CD4-positive, alpha-beta T cell (primary cell): Measurements from ENCODE around the gene TACR1. TPM values are rescaled to one million over a fixed set of nuclear protein-coding genes. Genes with fewer than 3 reads are reported as not detected.

Source experiments
- ATAC-seq: fragments of 200-7000 bp; cut with Tn5 transposase; one replicate; pipeline ENCODE4 v1.10.0; 2022; ENCODE audit warnings: mild to moderate bottlenecking; ENCODE audit not compliant: poor library complexity
- CTCF ChIA-PET: fragments of 350-600 bp; sonication (Branson Sonifier 250); formaldehyde crosslinking; loops from one replicate; lab custom pipeline; 2021; ENCODE audit warnings: antibody characterized with exemption, inconsistent platforms; lab: Charles Lee
- POLR2A ChIA-PET: fragments of 350-600 bp; sonication (Branson Sonifier 250); formaldehyde crosslinking; loops from one replicate; lab custom pipeline; 2021; ENCODE audit warnings: antibody characterized with exemption, inconsistent platforms; lab: Charles Lee
- DNase-seq, 14 experiments: peaks; one replicate each; pipeline ENCODE4 v3.0.0-alpha.2; 2013 to 2020; ENCODE audit warnings: mixed read lengths in 2 of 14
- H3K27ac ChIP-seq, 2 donors: one replicate each; pipeline versions ENCODE4 v1.5.1 to v1.7.0; 2013; ENCODE audit warnings: low read length in 2 of 2, low read depth in 1 of 2, mild to moderate bottlenecking in 1 of 2
- H3K27me3 ChIP-seq, 2 experiments: 1 replicate in 1 of 2; 2 replicates in 1 of 2; pipeline versions ENCODE4 v1.6.1 to v1.7.0; 2013; ENCODE audit warnings: low read length in 2 of 2, control low read depth in 1 of 2, mild to moderate bottlenecking in 1 of 2, moderate library complexity in 1 of 2; ENCODE audit not compliant: insufficient read depth in 2 of 2, control insufficient read depth in 1 of 2
- H3K36me3 ChIP-seq: one replicate; pipeline ENCODE4 v1.6.1; 2013; ENCODE audit warnings: low read length, control low read depth; ENCODE audit not compliant: insufficient read depth
- H3K4me1 ChIP-seq: one replicate; pipeline ENCODE4 v1.6.1; 2013; ENCODE audit warnings: low read length, control low read depth; ENCODE audit not compliant: insufficient read depth
- H3K4me3 ChIP-seq: one replicate; pipeline ENCODE4 v1.5.1; 2013; ENCODE audit warnings: mild to moderate bottlenecking, low read length, moderate library complexity
- H3K9me3 ChIP-seq, 2 experiments: 1 replicate in 1 of 2; 2 replicates in 1 of 2; pipeline versions ENCODE4 v1.6.1 to v1.7.0; 2013; ENCODE audit warnings: low read length in 2 of 2, mild to moderate bottlenecking in 2 of 2, control low read depth in 1 of 2, moderate library complexity in 1 of 2; ENCODE audit not compliant: control insufficient read depth in 1 of 2, insufficient read depth in 1 of 2
- H3K27ac Mint-ChIP-seq: one replicate; pipeline ENCODE4 v1.8.0; 2020; ENCODE audit warnings: mixed read lengths
- H3K27me3 Mint-ChIP-seq: one replicate; pipeline ENCODE4 v1.8.0; 2021; ENCODE audit warnings: mixed read lengths
- H3K36me3 Mint-ChIP-seq: one replicate; pipeline ENCODE4 v1.8.0; 2021; ENCODE audit warnings: low read depth, mixed read lengths
- H3K4me1 Mint-ChIP-seq: one replicate; pipeline ENCODE4 v1.8.0; 2021; ENCODE audit warnings: low read depth, mixed read lengths
- H3K4me3 Mint-ChIP-seq: one replicate; pipeline ENCODE4 v1.8.0; 2020; ENCODE audit warnings: mild to moderate bottlenecking, mixed read lengths
- H3K9me3 Mint-ChIP-seq: one replicate; pipeline ENCODE4 v1.8.0; 2020; ENCODE audit warnings: mixed read lengths
- intact Hi-C, 2 experiments: fragments of 100-400 bp; cut with DNase I in 1 of 2; cut with micrococcal nuclease in 1 of 2; formaldehyde crosslinking; loops; one replicate each; pipeline versions ENCODE4 v1.15.1 to v1.9.0; 2023 to 2025; cut with DNase I, micrococcal nuclease
- total RNA-seq, 174 experiments: library from RNA in 2 of 174; stranded (reverse) in 2 of 174; gene quantifications; one replicate each; pipeline ENCODE4 v1.2.3 and lab custom pipeline; 2021 to 2026
- TF ChIP-seq, protein P1 (sequence below): fragments of 200-600 bp; IDR thresholded peaks from one replicate; pipeline ENCODE4 v1.8.0; 2022; ENCODE audit warnings: antibody characterized with exemption, mild to moderate bottlenecking

The TACR1 gene
- total RNA-seq, 2 experiments from 2014 or later: 0.14 TPM; not detected in 1

DNA sequence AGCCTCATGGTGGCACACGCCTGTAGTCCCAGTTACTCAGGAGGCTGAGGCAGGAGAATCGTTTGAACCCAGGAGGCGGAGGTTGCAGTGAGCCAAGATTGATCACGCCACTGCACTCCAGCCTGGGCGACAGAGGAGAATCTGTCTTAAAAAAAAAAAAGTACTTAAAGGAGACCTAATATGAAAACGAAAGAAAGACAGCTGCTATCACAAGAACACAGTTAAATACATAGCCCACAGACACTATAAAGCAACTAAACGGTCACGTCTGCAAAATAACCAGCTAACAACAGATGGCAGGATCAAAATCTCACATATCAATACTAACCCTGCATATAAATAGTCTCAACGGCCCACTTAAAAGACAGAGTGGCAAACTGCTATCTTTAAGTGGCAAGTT lies 43.9 kb upstream of the TACR1 start:
- ATAC-seq (no peak), DNase-seq (no peak)
- peaks cover 4% of the 10 kb centered on the region for H3K27me3 Mint-ChIP-seq
- H3K9me3 Mint-ChIP-seq: peaks cover 9% of the 10 kb centered on the region
- Histone ChIP-seq H3K4me1 (no peaks in the 10 kb centered on the region), H3K9me3 (peaks cover 0 to 20% of the 10 kb centered on the region in 2 experiments), H3K27ac (no peak overlapping the region), H3K27me3 (no peaks in the 10 kb centered on the region), H3K36me3 (no peaks in the 10 kb centered on the region), H3K4me3 (no peak overlapping the region)
- no peak overlapping the region for H3K4me3 Mint-ChIP-seq
- H3K27ac Mint-ChIP-seq: no peak overlapping the region
- TF ChIP-seq, protein P1, sequence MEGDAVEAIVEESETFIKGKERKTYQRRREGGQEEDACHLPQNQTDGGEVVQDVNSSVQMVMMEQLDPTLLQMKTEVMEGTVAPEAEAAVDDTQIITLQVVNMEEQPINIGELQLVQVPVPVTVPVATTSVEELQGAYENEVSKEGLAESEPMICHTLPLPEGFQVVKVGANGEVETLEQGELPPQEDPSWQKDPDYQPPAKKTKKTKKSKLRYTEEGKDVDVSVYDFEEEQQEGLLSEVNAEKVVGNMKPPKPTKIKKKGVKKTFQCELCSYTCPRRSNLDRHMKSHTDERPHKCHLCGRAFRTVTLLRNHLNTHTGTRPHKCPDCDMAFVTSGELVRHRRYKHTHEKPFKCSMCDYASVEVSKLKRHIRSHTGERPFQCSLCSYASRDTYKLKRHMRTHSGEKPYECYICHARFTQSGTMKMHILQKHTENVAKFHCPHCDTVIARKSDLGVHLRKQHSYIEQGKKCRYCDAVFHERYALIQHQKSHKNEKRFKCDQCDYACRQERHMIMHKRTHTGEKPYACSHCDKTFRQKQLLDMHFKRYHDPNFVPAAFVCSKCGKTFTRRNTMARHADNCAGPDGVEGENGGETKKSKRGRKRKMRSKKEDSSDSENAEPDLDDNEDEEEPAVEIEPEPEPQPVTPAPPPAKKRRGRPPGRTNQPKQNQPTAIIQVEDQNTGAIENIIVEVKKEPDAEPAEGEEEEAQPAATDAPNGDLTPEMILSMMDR: no peak
- no peaks in the 10 kb centered on the region for H3K4me1 Mint-ChIP-seq
- POLR2A ChIA-PET: no interaction called here
- no peaks in the 10 kb centered on the region for H3K36me3 Mint-ChIP-seq
- CTCF ChIA-PET: interaction anchor here (0.8 kb wide), 1 partner anchor 324 kb away, joined by 3 read pairs; no protein-coding TSS in a partner anchor
- intact Hi-C loops: loop anchor here in 1 of 2 experiments (5.0 kb wide), 1 partner anchor 321 kb away; no protein-coding TSS in a partner anchor

DNA sequence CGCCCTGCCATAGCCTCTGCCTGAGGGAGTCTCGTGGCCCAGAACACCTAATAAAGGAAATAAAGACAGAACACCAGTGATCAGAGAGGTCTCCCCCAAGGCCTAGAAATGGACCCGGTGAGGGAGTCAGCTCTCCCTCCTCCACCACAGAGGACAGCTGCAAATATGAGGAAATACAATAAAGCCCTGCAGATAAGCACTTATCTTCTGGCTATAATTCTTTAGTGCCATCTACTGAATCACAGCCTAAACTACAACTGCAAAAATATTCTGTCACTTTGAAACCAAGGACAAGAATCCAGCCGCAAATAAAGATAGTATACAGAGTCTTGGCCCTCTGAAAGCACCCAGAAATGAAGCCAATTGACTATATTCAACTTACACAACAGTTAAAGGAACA lies 42.4 kb upstream of the TACR1 start:
- Histone ChIP-seq H3K9me3 (peaks cover 0 to 29% of the 10 kb centered on the region in 2 experiments), H3K27ac (no peak overlapping the region), H3K36me3 (no peaks in the 10 kb centered on the region), H3K4me1 (no peaks in the 10 kb centered on the region), H3K4me3 (no peak overlapping the region), H3K27me3 (no peaks in the 10 kb centered on the region)
- H3K4me3 Mint-ChIP-seq: no peak overlapping the region
- no peaks in the 10 kb centered on the region for H3K36me3 Mint-ChIP-seq
- TF ChIP-seq, protein P1: no peak
- no peaks in the 10 kb centered on the region for H3K4me1 Mint-ChIP-seq
- no peak for ATAC-seq
- H3K27ac Mint-ChIP-seq: no peak overlapping the region
- ChIA-PET CTCF (no interaction called here), POLR2A (no interaction called here)
- H3K9me3 Mint-ChIP-seq: peaks cover 9% of the 10 kb centered on the region
- no peak for DNase-seq
- H3K27me3 Mint-ChIP-seq: peaks cover 4% of the 10 kb centered on the region
- intact Hi-C loops: loop anchor here in 1 of 2 experiments (5.0 kb wide), 1 partner anchor 319 kb away; no protein-coding TSS in a partner anchor

DNA sequence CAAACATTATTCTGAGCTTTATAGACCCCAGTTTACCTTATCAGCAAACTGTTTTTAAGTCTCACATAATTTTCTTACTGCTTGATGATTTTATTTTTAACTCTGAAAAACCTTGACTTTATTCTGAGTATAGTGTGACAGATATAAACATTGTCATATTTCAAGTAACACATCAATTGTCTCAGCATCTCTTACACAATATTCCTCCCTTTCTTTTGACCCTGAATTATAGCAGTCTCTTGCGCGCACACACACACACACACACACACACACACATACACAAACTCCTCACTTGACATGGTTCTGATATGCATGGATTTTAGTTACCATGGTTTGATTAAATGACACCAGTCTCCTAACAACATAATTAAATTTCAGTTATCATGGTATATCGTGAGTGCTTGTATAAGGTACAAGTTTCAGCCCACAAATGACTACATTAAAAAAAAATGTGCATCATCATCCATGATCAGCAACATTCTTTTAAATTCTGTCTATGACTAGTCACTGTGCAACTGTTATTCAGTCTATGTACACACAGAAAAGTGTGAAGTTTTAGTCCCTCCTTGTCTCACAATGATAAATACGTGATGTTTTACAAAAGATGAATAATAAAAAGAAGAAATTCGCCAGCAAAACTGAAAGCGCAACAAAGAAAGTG lies 39.5 kb upstream of the TACR1 start:
- Mint-ChIP-seq H3K4me1 (no peaks in the 10 kb centered on the region), H3K27me3 (no peaks in the 10 kb centered on the region), H3K27ac (no peak overlapping the region), H3K36me3 (no peaks in the 10 kb centered on the region), H3K9me3 (peaks cover 5% of the 10 kb centered on the region), H3K4me3 (no peak overlapping the region)
- no peaks in the 10 kb centered on the region for H3K4me1 ChIP-seq
- peaks cover 0 to 31% of the 10 kb centered on the region in 2 experiments for H3K9me3 ChIP-seq
- ChIA-PET POLR2A (no interaction called here), CTCF (no interaction called here)
- no peak for ATAC-seq
- no peak for DNase-seq
- H3K27me3 ChIP-seq: no peaks in the 10 kb centered on the region
- H3K4me3 ChIP-seq: no peak overlapping the region
- intact Hi-C loops: no loop called here
- no peaks in the 10 kb centered on the region for H3K36me3 ChIP-seq
- H3K27ac ChIP-seq: no peak overlapping the region
- TF ChIP-seq, protein P1: no peak
